AG09309 (cell line): Measurements from ENCODE around the gene ARL10.

Experiments
- DNase-seq: peaks from one replicate; pipeline ENCODE4 v3.0.0-alpha.2; 2010; ENCODE audit warnings: low read depth
- H3K4me3 ChIP-seq: 2 replicates; pipeline ENCODE4 v1.5.1; 2011; ENCODE audit warnings: mild to moderate bottlenecking, low read depth, low read length, moderate library complexity; ENCODE audit not compliant: control insufficient read depth
- TF ChIP-seq, protein P1 (sequence below): IDR thresholded peaks from 2 replicates; pipeline ENCODE4 v1.5.1; 2011; ENCODE audit warnings: mild to moderate bottlenecking, low read depth, low read length, inconsistent platforms; ENCODE audit not compliant: insufficient read depth, control insufficient read depth; ENCODE audit errors: missing control alignments

ARL10 gene

DNA sequence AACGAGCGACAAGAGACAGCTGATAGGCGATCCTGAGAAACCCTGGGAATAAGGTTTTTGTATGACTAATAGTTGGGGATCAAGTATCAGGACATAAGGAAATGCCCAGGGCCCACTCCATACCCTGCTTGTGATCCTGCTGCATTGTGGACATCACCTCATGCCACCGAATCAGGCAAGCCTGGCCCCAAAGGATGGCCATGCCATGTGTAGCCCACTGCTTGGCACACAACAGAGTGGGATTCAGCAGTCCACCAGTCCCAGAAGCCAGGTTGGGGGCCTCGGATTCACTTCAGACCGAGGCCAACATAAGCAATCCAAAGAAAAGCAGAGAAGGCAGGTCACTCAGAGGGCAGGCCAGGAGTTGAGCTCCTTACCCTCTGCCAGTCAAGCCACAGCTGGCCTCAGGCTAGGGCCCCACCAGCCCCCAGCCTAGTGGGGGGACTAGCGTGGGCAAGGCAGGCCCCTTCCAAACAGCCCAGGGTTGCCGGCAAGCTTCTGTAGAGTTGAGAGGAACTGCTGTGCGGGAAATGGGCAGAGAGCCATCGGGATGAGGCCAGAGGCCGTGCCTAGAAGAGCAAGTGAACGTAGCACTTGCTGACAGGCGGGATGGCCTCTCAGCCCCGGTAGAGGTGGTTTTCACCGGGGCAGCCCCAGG, 18.1 kb downstream of the ARL10 start:
- H3K4me3 ChIP-seq, result no peak overlapping the region
- no peak for DNase-seq
- TF ChIP-seq, protein P1, sequence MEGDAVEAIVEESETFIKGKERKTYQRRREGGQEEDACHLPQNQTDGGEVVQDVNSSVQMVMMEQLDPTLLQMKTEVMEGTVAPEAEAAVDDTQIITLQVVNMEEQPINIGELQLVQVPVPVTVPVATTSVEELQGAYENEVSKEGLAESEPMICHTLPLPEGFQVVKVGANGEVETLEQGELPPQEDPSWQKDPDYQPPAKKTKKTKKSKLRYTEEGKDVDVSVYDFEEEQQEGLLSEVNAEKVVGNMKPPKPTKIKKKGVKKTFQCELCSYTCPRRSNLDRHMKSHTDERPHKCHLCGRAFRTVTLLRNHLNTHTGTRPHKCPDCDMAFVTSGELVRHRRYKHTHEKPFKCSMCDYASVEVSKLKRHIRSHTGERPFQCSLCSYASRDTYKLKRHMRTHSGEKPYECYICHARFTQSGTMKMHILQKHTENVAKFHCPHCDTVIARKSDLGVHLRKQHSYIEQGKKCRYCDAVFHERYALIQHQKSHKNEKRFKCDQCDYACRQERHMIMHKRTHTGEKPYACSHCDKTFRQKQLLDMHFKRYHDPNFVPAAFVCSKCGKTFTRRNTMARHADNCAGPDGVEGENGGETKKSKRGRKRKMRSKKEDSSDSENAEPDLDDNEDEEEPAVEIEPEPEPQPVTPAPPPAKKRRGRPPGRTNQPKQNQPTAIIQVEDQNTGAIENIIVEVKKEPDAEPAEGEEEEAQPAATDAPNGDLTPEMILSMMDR, result no peak

DNA sequence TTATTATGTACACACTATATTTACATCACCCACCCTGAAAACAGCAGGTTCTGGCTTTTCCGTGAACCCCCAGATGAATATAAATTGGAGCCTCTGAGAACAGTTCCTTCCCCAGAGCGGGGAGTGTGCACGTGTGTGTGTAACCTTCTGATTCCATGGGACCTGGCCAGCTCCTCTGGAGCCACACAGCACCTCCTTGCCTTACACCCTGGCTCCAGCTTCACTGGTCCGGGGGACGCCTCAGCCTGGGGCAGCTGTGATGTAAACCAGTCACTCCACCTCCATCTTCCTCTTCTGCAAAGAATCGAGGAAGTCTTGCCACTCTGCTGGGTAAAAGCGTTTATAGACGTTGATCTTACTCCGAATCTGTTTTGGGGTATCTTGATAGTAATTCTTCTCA, 18.7 kb downstream of the ARL10 start:
- DNase-seq, result no peak
- no peak overlapping the region for H3K4me3 ChIP-seq
- TF ChIP-seq, protein P1, result no peak

DNA sequence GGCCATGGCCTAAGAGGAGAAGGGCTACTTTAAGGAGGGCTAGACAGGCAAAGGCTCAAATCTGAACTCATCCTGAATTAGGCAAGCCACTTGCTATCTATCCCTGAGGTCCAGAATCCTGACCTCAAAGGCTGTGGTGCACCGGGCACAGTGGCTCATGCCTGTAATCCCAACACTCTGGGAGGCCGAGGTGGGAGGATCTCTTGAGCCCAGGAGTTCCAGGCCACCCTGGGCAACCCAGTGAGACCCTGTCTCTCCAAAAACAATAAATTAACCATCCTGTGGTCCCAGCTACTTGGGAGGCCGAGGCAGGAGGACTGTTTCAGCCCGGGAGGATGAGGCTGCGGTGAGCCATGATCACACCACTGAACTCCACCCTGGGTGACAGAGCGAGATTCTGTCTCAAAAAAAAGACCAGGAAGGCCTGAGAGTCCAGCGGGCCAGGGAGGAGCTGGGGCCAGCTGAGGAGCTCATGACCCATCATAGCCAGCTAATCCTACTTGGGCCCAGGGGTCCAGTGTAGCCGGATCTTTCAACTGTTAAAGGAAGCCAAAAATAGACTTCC, 19.2 kb downstream of the ARL10 start:
- no peak overlapping the region for H3K4me3 ChIP-seq
- TF ChIP-seq, protein P1, result no peak
- no peak for DNase-seq

DNA sequence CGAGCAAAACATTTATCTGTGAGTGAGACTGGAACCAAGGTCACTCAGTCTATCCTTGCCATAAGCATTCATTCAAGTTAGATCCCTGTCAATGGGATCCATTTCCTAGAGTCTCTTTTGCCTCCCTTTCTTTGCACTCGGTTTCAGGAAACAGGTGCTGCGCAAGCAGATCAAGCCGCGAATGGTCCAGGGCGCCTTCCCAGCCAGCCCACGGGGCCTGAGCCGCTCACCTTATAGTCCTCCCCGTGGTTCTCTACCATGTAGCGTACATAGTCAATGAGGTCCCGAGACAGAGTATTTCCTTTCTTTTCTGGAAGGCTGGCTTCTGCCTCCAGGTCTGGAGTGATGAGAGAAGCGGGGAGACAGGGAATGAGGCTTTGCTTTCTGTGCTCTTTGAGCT, 19.7 kb downstream of the ARL10 start:
- DNase-seq, result no peak

DNA sequence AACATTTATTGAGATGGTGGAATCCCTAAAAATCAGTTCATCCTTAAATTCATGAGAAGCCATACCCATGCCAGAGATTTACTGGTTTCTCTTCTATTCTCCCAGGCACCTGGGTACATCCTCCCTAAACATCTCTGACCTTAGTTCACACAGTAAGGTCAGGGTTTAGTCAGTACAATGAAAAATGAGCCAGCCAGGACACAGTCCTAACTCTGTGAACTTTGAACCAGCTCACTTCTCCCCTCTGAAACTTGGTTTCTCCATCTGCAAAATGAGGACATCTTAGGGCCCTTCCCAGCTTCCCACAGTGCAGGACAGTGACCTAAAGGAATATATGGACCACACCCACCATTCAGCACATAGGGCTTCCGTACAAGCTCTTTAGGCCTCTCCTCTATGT, 21.2 kb downstream of the ARL10 start:
- TF ChIP-seq, protein P1, result no peak
- no peak overlapping the region for H3K4me3 ChIP-seq
- no peak for DNase-seq

More for the DNA sequence above, 19.7 kb downstream of the ARL10 start:
- H3K4me3 ChIP-seq, result no peak overlapping the region
- TF ChIP-seq, protein P1, result no peak

DNA sequence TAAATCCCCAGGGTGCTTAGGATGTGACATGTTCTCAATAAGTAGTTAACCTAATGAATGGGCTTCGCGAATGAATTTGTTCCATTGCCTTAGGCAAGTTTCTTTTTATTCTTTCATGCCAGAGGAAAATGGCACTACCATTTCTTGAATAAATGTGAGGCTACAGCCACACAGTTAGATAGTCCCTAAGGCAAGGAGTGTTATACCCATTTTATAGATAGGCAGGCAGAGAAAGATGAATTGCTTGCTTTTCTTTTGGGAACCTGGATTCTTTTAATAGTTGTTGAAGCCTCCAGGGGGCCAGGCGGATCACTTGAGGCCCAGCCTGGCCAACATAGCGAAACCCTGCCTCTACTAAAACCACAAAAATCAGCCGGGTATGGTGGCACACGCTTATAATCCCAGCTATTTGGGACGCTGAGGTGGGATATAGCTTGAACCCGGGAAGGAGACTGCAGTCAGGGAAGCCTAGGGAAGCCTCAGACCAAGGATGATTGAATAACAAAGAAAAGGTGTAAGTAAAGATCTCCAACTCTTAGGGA, 22.2 kb downstream of the ARL10 start:
- peak overlapping the region; percentile 97 for H3K4me3 ChIP-seq
- TF ChIP-seq, protein P1, result no peak

More for the DNA sequence above, 22.2 kb downstream of the ARL10 start:
- DNase-seq, result no peak
